Osteoblast (primary cell): ENCODE results near the gene MAN2B2. TPM values are rescaled to one million over a fixed set of nuclear protein-coding genes. Genes with fewer than 3 reads are reported as not detected.

Source experiments
- DNase-seq: peaks from one replicate; pipeline ENCODE4 v3.0.0; 2011; ENCODE audit warnings: low spot score, mixed read lengths; ENCODE audit not compliant: insufficient read length; ENCODE audit errors: missing footprints
- H2AFZ ChIP-seq: 2 replicates; pipeline ENCODE4 v1.6.0; 2011; ENCODE audit warnings: mild to moderate bottlenecking, low read length
- H3K27ac ChIP-seq: 2 replicates; pipeline ENCODE4 v1.5.1; 2011; ENCODE audit warnings: mild to moderate bottlenecking, low read depth, low read length, moderate library complexity
- H3K27me3 ChIP-seq: 2 replicates; pipeline ENCODE4 v1.6.0; 2012; ENCODE audit warnings: mild to moderate bottlenecking, control low read depth, inconsistent platforms, low read length, moderate library complexity; ENCODE audit not compliant: insufficient read depth
- H3K36me3 ChIP-seq: 2 replicates; pipeline ENCODE4 v1.5.1; 2011; ENCODE audit warnings: mild to moderate bottlenecking, low read length, control low read depth, moderate library complexity; ENCODE audit not compliant: insufficient read depth
- H3K4me1 ChIP-seq: 2 replicates; pipeline ENCODE4 v1.5.1; 2011; ENCODE audit warnings: mild to moderate bottlenecking, low read length, control low read depth, moderate library complexity; ENCODE audit not compliant: insufficient read depth
- H3K4me2 ChIP-seq: 2 replicates; pipeline ENCODE4 v1.6.0; 2011; ENCODE audit warnings: mild to moderate bottlenecking, low read length; ENCODE audit not compliant: insufficient read depth
- H3K4me3 ChIP-seq: fragments of 200-600 bp; sonication (generic); 3 replicates; pipeline ENCODE4 v1.5.1; 2012; ENCODE audit warnings: mild to moderate bottlenecking, low read length, inconsistent platforms; ENCODE audit not compliant: insufficient read depth
- H3K79me2 ChIP-seq: 2 replicates; pipeline ENCODE4 v1.6.0; 2012; ENCODE audit warnings: mild to moderate bottlenecking, low read length, control low read depth, inconsistent platforms; ENCODE audit not compliant: insufficient read depth
- H3K9me3 ChIP-seq: 2 replicates; pipeline ENCODE4 v1.5.1; 2011; ENCODE audit warnings: low read depth, low read length, control low read depth
- H4K20me1 ChIP-seq: 2 replicates; pipeline ENCODE4 v1.6.0; 2012; ENCODE audit warnings: mild to moderate bottlenecking, low read length, control low read depth; ENCODE audit not compliant: insufficient read depth
- total RNA-seq: library from RNA; depleted of rRNA; stranded (reverse); fragments of >200 nt; gene quantifications from 2 replicates; pipeline ENCODE4 v1.2.3, GENCODE V29; 2012
- TF ChIP-seq, protein P1 (sequence below): IDR thresholded peaks from 2 replicates; pipeline ENCODE4 v1.5.1; 2011; ENCODE audit warnings: mild to moderate bottlenecking, low read depth, low read length, moderate library complexity; ENCODE audit errors: extremely low read depth

Gene MAN2B2
- total RNA-seq, 1 donor: 28.2 TPM

- H3K36me3 ChIP-seq: no peaks in the 10 kb centered on the region
- peaks cover 58% of the 10 kb centered on the region for H3K27me3 ChIP-seq
- H3K9me3 ChIP-seq: no peaks in the 10 kb centered on the region
- no peak overlapping the region for H3K4me2 ChIP-seq
- no peaks in the 10 kb centered on the region for H4K20me1 ChIP-seq
- H3K27ac ChIP-seq: no peak overlapping the region
- H3K4me1 ChIP-seq: no peaks in the 10 kb centered on the region
- H2AFZ ChIP-seq: no peak overlapping the region
- H3K4me3 ChIP-seq: no peak overlapping the region
- TF ChIP-seq, protein P1, sequence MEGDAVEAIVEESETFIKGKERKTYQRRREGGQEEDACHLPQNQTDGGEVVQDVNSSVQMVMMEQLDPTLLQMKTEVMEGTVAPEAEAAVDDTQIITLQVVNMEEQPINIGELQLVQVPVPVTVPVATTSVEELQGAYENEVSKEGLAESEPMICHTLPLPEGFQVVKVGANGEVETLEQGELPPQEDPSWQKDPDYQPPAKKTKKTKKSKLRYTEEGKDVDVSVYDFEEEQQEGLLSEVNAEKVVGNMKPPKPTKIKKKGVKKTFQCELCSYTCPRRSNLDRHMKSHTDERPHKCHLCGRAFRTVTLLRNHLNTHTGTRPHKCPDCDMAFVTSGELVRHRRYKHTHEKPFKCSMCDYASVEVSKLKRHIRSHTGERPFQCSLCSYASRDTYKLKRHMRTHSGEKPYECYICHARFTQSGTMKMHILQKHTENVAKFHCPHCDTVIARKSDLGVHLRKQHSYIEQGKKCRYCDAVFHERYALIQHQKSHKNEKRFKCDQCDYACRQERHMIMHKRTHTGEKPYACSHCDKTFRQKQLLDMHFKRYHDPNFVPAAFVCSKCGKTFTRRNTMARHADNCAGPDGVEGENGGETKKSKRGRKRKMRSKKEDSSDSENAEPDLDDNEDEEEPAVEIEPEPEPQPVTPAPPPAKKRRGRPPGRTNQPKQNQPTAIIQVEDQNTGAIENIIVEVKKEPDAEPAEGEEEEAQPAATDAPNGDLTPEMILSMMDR: no peak
- no peak for DNase-seq
- no peaks in the 10 kb centered on the region for H3K79me2 ChIP-seq
These were observed 17.1 kb upstream of the MAN2B2 start for GRCh38 chr4:6557856-6558255.

DNA sequence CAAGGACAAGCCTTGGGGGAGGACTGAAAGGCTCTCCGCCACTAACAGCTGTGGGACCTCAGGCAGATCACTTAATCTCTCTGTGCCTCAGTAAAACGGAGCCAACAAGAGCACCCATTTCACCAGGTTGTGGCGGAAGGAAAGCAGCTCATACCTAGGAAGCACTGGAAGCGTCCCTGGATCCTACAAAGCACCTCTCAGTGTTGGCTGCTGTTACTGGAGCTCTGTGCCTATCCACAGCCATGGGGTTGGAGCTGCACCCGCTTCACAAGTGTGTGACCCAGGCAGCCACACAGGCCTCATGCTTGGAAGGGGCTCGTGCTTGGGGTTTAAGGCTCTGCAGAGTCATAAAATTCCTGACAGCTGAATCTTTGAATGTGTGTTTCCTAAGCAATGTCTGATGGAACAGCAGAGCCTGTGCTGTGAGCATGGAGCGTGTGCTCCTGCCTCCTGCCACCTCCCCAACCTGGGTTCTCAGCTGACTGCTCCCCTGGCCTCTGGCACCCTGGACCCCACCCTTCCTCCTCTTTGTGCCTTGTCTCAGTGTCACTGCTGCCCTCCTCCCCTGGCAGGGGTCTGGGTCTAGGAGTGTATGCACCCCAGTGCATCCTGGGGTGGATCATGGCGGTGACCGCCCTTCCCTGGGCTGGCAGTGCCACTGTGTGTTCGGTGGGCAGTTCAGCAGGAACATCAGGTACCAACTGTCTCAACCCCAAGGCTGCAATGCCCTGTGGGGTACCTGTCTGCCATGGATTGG lies 14.4 kb upstream of the MAN2B2 start:
- Histone ChIP-seq H2AFZ (no peak overlapping the region), H3K4me2 (no peak overlapping the region)
- TF ChIP-seq, protein P1: no peak

DNA sequence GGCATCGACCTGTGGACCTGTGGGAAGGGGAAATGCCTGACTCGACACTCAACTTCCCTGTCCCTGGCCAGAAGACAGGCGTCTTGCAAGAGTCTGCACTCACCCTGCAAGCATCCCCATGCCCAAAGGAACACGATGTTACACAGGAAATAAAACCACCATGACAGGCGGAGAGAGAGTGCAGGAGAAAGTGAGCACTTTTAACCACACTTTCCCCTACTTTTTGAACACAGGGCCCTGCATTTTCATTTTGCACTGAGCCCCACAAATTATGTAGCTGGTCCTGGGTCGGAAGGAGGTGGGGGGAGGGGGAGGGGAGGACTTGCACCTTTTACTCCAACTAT lies 13.8 kb upstream of the MAN2B2 start:
- Histone ChIP-seq H2AFZ (no peak overlapping the region), H3K4me1 (no peaks in the 10 kb centered on the region), H3K9me3 (no peaks in the 10 kb centered on the region), H3K27ac (no peak overlapping the region), H4K20me1 (no peaks in the 10 kb centered on the region), H3K4me3 (no peak overlapping the region), H3K79me2 (no peaks in the 10 kb centered on the region), H3K27me3 (peaks cover 80% of the 10 kb centered on the region), H3K4me2 (no peak overlapping the region), H3K36me3 (no peaks in the 10 kb centered on the region)
- TF ChIP-seq, protein P1: no peak
- no peak for DNase-seq

More for the DNA sequence above, 14.4 kb upstream of the MAN2B2 start:
- H3K36me3 ChIP-seq: no peaks in the 10 kb centered on the region
- H3K27ac ChIP-seq: no peak overlapping the region
- H4K20me1 ChIP-seq: no peaks in the 10 kb centered on the region
- H3K27me3 ChIP-seq: peaks cover 81% of the 10 kb centered on the region
- peak; percentile 94 for DNase-seq
- no peaks in the 10 kb centered on the region for H3K79me2 ChIP-seq
- no peak overlapping the region for H3K4me3 ChIP-seq
- H3K4me1 ChIP-seq: no peaks in the 10 kb centered on the region
- no peaks in the 10 kb centered on the region for H3K9me3 ChIP-seq

DNA sequence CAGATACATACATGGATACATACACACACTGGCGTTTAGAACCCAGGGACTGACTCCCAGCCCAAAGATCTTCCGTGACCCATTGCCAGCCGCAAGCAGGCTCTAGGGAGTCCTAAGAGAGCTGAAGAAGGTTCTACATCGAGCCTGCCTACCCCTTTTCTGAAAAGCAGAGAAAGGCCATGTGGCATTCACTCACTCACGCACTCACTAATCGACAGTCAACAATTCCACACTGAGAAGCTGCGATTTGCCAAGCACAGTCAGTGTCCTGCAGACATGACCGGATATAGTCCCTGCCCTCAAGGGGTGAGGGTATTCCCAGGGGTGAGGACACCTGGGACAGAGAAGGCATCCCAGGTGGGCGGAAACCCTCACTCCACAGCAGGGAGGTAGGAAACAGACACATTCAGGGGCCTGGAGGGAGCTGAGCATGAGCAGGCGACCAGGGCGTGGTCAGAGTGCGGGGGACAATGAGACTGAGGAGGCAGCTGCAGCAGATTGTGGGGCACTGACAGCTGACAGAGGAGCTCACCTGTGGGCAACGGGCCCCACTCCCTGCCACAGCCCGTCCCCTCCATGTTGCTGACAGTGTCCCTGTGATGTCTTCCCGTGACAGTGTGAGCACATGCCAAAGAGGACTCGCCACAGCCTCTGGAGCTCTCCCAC lies 13.2 kb upstream of the MAN2B2 start:
- Histone ChIP-seq H3K4me1 (no peaks in the 10 kb centered on the region), H3K4me2 (no peak overlapping the region), H4K20me1 (no peaks in the 10 kb centered on the region), H3K27me3 (peaks cover 80% of the 10 kb centered on the region), H3K9me3 (no peaks in the 10 kb centered on the region), H3K36me3 (no peaks in the 10 kb centered on the region), H3K79me2 (no peaks in the 10 kb centered on the region), H2AFZ (no peak overlapping the region), H3K27ac (no peak overlapping the region), H3K4me3 (no peak overlapping the region)
- DNase-seq: peak; percentile 88
- TF ChIP-seq, protein P1: no peak
